GM12865 (cell line): ENCODE measurements around the gene SH3BGRL.

Experiments used
- DNase-seq: peaks from one replicate; pipeline ENCODE4 v3.0.0; 2010; ENCODE audit warnings: low read depth
- H3K4me3 ChIP-seq: 2 replicates; pipeline ENCODE4 v1.5.1; 2011; ENCODE audit warnings: mild to moderate bottlenecking, low read depth, low read length, control low read depth
- TF ChIP-seq, protein P1 (sequence below): IDR thresholded peaks from 2 replicates; pipeline ENCODE4 v1.5.1; 2011; ENCODE audit warnings: low read length, control low read depth, low read depth, inconsistent platforms; ENCODE audit not compliant: insufficient read depth; ENCODE audit errors: missing control alignments

The SH3BGRL gene

GRCh38 chrX:81201671-81202455 is at the start of gene SH3BGRL, which contains the start of gene HMGN5:
Gene SH3BGRL (plus strand): TSS chrX:81202102. CDS start chrX:81202201, 99 bp downstream.
Gene HMGN5 (minus strand): TSS chrX:81201913. CDS start chrX:81121549, 80,364 bp downstream.
- peak within 1 kb of the TSS; percentile 85 for H3K4me3 ChIP-seq
- TF ChIP-seq, protein P1, sequence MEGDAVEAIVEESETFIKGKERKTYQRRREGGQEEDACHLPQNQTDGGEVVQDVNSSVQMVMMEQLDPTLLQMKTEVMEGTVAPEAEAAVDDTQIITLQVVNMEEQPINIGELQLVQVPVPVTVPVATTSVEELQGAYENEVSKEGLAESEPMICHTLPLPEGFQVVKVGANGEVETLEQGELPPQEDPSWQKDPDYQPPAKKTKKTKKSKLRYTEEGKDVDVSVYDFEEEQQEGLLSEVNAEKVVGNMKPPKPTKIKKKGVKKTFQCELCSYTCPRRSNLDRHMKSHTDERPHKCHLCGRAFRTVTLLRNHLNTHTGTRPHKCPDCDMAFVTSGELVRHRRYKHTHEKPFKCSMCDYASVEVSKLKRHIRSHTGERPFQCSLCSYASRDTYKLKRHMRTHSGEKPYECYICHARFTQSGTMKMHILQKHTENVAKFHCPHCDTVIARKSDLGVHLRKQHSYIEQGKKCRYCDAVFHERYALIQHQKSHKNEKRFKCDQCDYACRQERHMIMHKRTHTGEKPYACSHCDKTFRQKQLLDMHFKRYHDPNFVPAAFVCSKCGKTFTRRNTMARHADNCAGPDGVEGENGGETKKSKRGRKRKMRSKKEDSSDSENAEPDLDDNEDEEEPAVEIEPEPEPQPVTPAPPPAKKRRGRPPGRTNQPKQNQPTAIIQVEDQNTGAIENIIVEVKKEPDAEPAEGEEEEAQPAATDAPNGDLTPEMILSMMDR = no peak
- DNase-seq = peak; percentile 84

DNA sequence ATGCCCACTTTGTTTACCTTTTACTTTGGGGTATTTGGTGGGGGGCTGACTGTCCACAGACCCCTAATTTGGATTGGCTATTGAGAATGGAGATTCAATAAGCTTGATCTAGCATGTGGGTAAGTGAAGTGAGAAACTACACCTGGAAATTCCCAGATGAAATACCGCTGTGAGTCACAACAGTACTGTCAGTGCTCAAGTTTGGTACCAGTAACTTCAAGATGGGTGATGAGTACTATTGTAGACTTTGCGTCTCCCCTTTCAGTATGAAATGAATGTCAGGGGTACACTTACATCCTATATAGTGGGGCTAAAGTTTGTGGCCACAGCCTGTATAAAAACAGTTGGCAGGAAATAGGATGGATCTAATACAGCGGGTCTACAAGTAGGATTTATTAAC is 33.5 kb upstream of the SH3BGRL start:
- DNase-seq = peak; percentile 8
- TF ChIP-seq, protein P1 = no peak
- H3K4me3 ChIP-seq = no peak overlapping the region

DNA sequence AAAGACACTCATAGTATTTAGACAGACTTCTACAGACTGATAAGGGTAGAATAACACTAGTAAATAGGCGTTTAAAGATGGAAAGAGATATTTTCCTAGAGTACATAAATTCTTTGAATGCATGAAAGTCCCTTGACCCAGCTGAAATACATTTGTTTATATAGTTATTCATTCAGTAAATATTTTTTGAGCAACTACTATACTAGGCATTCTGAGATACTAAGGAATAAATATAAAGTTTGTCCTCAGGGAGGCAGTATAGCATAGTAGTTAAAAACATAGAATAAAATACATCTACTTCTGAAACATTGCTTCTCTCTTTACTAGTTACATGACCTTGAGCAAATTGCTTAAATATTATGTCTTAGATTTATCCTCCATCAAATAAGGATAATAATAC is 27.6 kb upstream of the SH3BGRL start:
- no peak overlapping the region for H3K4me3 ChIP-seq
- TF ChIP-seq, protein P1 = no peak
- peak; percentile 2 for DNase-seq

- H3K4me3 ChIP-seq = no peak overlapping the region
- TF ChIP-seq, protein P1 = no peak
- no peak for DNase-seq
These were observed 6.6 kb upstream of the SH3BGRL start for GRCh38 chrX:81195259-81195658.

DNA sequence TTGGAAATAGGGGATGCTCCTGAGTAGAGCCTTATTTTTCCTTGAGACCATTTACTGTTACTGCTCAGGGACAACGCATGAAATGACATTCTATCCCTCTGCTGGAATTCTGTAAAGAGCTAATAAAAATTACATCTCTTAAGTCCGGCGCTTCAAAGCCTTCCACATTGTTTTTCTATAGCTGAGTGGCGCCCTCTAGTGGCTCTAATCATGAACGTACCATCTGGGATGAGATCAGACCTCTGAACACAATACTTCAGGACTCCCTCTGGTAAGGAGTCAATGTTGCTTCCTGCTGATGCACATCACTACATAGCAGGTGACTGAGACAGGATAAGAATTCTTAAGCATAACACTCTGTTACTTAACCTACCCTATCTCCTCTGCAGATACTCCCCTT is 6.2 kb upstream of the SH3BGRL start:
- TF ChIP-seq, protein P1 = peak; percentile 53
- peak; percentile 72 for DNase-seq
- no peak overlapping the region for H3K4me3 ChIP-seq

DNA sequence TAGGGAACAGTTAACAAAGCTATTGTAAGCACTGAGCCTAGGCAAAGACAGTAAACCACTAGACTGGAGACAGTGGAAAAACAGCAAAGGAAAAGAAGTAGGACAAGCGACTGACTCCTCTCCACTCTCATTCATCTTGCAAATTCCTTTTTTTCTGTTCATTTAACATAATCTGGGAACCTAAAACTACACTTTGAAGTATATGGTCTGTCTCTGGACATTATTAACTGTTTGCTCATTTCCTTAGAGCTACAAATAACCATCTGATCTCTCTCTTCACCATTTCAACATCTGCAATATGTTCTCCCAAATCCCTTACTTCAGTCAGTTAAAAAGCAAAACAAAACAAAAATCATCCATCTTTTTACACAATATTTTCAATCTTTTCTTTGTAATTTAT is 831 bp upstream of the SH3BGRL start:
- TF ChIP-seq, protein P1 = no peak
- peak overlapping the region; percentile 85 for H3K4me3 ChIP-seq
- DNase-seq = no peak

- peak overlapping the region; percentile 85 for H3K4me3 ChIP-seq
- TF ChIP-seq, protein P1 = no peak
- peak; percentile 20 for DNase-seq
These were observed 536 bp downstream of the SH3BGRL start for GRCh38 chrX:81202456-81202819.
